HG03378 (cell line): ENCODE results near the gene TPM1.

Source experiments
- ATAC-seq: cut with Tn5 transposase; IDR thresholded peaks from one replicate; pipeline ENCODE4 v1.9.1; 2021; ENCODE audit warnings: mild to moderate bottlenecking, moderate library complexity; ENCODE audit not compliant: unreplicated experiment

Gene TPM1

GRCh38 chr15:63054281-63054683 is 11.7 kb downstream of the TPM1 start:
- no peak for ATAC-seq

- no peak for ATAC-seq
Measured at GRCh38 chr15:63054985-63055384, 12.4 kb downstream of the TPM1 start.

GRCh38 chr15:63056829-63057228 is 14.3 kb downstream of the TPM1 start:
- no peak for ATAC-seq

- no peak for ATAC-seq
Measured at GRCh38 chr15:63057468-63058345, 15.2 kb downstream of the TPM1 start.

GRCh38 chr15:63059075-63059474 is 16.5 kb downstream of the TPM1 start:
- ATAC-seq = no peak

GRCh38 chr15:63059573-63060216 is 17.1 kb downstream of the TPM1 start:
- no peak for ATAC-seq

GRCh38 chr15:63060699-63061098 is 18.2 kb downstream of the TPM1 start:
- no peak for ATAC-seq

GRCh38 chr15:63061975-63062374 is 19.4 kb downstream of the TPM1 start:
- ATAC-seq = no peak

GRCh38 chr15:63063164-63063756 is 20.7 kb downstream of the TPM1 start:
- ATAC-seq = no peak

- ATAC-seq = no peak
Measured at GRCh38 chr15:63063877-63064409, 21.4 kb downstream of the TPM1 start.

GRCh38 chr15:63065262-63066221 is 23.0 kb downstream of the TPM1 start:
- ATAC-seq = no peak

GRCh38 chr15:63066272-63066671 is 23.7 kb downstream of the TPM1 start:
- ATAC-seq = no peak

- no peak for ATAC-seq
Measured at GRCh38 chr15:63067306-63067705, 24.8 kb downstream of the TPM1 start.

GRCh38 chr15:63067976-63068743 is 25.6 kb downstream of the TPM1 start:
- no peak for ATAC-seq

- no peak for ATAC-seq
Measured at GRCh38 chr15:63069616-63070090, 27.1 kb downstream of the TPM1 start.

- no peak for ATAC-seq
Measured at GRCh38 chr15:63070681-63071129, 28.2 kb downstream of the TPM1 start.

GRCh38 chr15:63071288-63071909 is 28.9 kb downstream of the TPM1 start:
- no peak for ATAC-seq

GRCh38 chr15:63072023-63072650 is 29.6 kb downstream of the TPM1 start:
- no peak for ATAC-seq
